ENCODE data around the gene SRGAP1. TPM values are rescaled to one million over a fixed set of nuclear protein-coding genes. Genes with fewer than 3 reads are reported as not detected.

The SRGAP1 gene
- total and polyA plus RNA-seq, 8 donors, result 2.5 to 13.3 (median 7.5) TPM

GRCh38 chr12:63942464-63943241 lies 98.2 kb downstream of the SRGAP1 start:
- no peak overlapping the region for H3K4me3 ChIP-seq
- no peaks in the 10 kb centered on the region for H3K4me1 ChIP-seq
- no peak for FAIRE-seq
- H3K27ac ChIP-seq, result no peak overlapping the region
- ATAC-seq, result peak in 2 of 4 donors; percentile 33 to 43
- intact Hi-C loops (cut with DNase I), result no loop called here
- no peak for DNase-seq
- WGBS, 2 donors, result 86 to 93% methylated on average over 9 of the region's 9 CpGs
- H3K9me3 ChIP-seq, result no peaks in the 10 kb centered on the region
- no peaks in the 10 kb centered on the region for H3K27me3 ChIP-seq
- no peaks in the 10 kb centered on the region for H3K36me3 ChIP-seq
- no peak for TF ChIP-seq CTCF (IDR thresholded peaks at IDR 0.05)

DNA sequence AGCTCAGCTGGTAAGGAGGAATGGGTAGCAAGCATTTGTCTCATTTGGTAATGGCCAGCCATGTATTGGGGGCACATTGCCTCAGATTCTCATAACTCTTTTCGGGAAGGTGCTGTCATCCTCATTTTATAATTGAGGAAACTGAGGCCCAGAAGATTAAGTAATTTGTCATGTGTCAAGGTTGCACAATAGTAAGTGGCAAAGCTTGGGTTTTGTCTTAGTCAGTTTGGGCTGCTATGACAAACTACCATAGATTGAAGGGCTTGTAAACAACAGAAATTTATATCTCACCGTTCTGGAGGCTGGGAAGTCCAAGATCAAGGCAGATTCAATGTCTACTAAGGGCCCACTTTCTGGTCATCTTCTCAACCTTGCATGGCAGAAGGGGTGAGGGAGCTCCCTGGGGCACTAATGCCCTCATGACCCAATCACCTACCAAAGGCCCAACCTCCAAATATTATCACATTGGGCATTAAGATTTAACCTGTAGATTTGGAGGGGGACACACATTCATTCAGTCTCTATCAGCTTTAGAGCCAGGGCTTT lies 99.6 kb downstream of the SRGAP1 start:
- no peak for TF ChIP-seq CTCF (IDR thresholded peaks at IDR 0.05)
- Histone ChIP-seq H3K9me3 (no peaks in the 10 kb centered on the region), H3K36me3 (no peaks in the 10 kb centered on the region), H3K4me1 (no peaks in the 10 kb centered on the region), H3K27me3 (no peaks in the 10 kb centered on the region), H3K27ac (no peak overlapping the region), H3K4me3 (no peak overlapping the region)
- intact Hi-C loops (cut with DNase I), result no loop called here
- FAIRE-seq (no peak), ATAC-seq (no peak), DNase-seq (no peak)
- 91 to 96% methylated on average over 2 of the region's 2 CpGs for WGBS, 2 donors

DNA sequence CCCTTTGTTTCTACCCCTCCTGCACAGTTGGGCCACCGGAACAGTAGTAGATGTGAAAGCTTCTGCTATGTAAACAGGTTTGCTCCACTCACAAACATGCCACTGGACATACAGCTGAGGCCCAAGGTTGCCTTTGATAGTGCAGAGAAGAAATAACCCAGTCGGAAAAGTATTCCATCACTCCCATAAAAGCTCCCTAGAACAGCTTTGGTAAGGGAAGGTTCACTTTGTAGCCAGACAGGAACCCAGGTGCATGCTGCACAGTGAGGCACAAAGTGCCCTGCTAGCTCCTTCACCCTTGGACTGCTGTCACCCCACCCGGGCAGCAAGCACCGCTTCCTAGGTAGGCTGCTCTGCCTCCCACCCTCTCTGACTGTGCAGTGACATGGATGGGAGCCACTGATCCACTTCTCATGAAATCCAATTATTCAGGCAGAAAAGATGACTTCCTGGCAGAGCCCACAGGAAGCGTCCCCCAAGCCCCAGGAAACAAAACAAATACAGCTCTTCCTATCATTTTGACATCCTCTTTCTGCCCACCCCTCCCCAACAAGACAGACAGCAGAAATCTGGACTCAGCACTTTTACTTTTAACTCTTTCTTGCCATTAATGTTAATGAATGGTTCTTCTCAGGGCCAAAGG lies 100.2 kb downstream of the SRGAP1 start:
- no peak overlapping the region for H3K27ac ChIP-seq
- H3K4me3 ChIP-seq, result no peak overlapping the region
- WGBS, 2 donors, result 63 to 70% methylated on average over 5 of the region's 5 CpGs
- no peaks in the 10 kb centered on the region for H3K9me3 ChIP-seq
- peak in 3 of 4 donors; percentile 24 to 36 (median 33) for ATAC-seq
- H3K27me3 ChIP-seq, result no peaks in the 10 kb centered on the region
- H3K36me3 ChIP-seq, result no peaks in the 10 kb centered on the region
- peaks cover under 1 to 3% (median under 1%) of the 10 kb centered on the region in 3 donors for H3K4me1 ChIP-seq
- FAIRE-seq, result no peak
- no peak for DNase-seq
- TF ChIP-seq CTCF (IDR thresholded peaks at IDR 0.05), result no peak
- intact Hi-C loops (cut with DNase I), result no loop called here

DNA sequence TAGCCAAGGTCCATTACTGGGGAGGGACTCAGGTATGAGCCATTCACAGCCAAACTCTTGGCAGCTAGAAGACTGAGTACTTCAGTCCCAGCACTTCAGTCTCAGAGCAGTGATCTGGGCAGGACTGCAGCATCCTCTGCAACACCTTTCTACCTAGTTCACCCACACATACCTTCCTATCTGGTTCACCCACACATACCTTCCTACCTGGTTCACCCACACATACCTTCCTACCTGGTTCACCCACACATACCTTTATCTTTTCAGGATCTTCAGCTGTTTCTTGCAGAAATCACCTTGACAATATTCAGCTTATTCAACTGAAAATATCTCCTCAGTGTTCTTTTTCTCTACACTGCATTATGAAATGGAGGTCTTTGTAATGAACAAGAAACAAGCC lies 101.3 kb downstream of the SRGAP1 start:
- FAIRE-seq (no peak), ATAC-seq (no peak), DNase-seq (no peak)
- Histone ChIP-seq H3K4me3 (no peak overlapping the region), H3K4me1 (peaks cover 7 to 12% (median 11%) of the 10 kb centered on the region in 3 donors), H3K27ac (no peak overlapping the region), H3K9me3 (no peaks in the 10 kb centered on the region), H3K36me3 (no peaks in the 10 kb centered on the region), H3K27me3 (no peaks in the 10 kb centered on the region)
- no peak for TF ChIP-seq CTCF (IDR thresholded peaks at IDR 0.05)
- intact Hi-C loops (cut with DNase I), result no loop called here

- Histone ChIP-seq H3K27me3 (no peaks in the 10 kb centered on the region), H3K4me3 (no peak overlapping the region), H3K9me3 (no peaks in the 10 kb centered on the region), H3K27ac (no peak overlapping the region), H3K36me3 (no peaks in the 10 kb centered on the region), H3K4me1 (peaks cover 7 to 12% (median 11%) of the 10 kb centered on the region in 3 donors)
- intact Hi-C loops (cut with DNase I), result no loop called here
- no peak for FAIRE-seq
- TF ChIP-seq CTCF (IDR thresholded peaks at IDR 0.05), result no peak
- no peak for ATAC-seq
- no peak for DNase-seq
Observed at GRCh38 chr12:63948211-63948610, 103.7 kb downstream of the SRGAP1 start.
